NCI-H82 (cell line): Measurements from ENCODE around the gene TUBGCP5.

Experiments used
- DNase-seq: peaks from one replicate; lab custom pipeline; 2025; lab: John Stamatoyannopoulos, UW

The TUBGCP5 gene

DNA sequence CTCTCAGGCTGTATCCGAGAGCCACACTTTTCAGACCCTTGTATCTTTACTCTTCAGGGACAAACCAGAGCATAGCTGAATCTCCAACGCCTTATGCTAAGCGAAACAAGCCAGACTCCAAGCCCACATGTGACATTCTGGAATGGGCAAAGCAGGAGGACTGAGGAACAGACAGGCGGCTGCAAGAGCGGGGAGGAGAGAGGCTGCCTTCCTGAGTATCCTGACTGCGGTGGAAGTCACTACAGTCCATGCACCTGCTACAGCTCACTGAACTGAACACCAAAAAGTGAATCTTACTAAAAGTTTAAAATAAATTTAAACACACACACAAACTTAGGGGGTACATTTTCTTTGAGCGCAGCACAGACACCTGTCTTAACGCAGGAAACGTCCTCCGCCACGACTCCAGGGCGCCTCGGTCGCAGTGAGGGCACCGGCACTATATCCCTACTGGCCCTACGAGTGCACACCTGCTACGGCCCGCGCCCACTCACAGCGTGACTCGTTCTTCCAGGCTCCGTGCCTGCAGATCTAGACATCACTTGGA is 60.6 kb downstream of the TUBGCP5 start:
- peak; percentile 10 for DNase-seq

DNA sequence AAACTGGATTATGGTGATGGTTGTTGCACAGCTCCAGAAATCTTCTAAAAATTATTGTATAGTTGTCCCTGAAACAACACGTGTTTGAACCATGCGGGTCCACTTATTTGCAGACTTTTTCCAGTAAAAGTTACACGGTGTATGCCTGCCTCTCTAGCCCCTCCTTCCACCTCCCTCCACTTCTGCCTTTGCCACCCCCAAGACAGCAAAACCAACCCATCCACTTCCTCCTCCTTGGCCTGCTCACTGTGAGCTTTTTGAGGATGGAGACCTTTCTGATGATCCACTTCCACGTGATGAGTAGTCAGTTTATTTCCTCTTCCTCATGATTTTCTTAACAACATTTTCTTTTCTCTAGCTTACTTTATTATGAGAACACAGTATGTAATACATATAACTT is 64.6 kb downstream of the TUBGCP5 start:
- no peak for DNase-seq

DNA sequence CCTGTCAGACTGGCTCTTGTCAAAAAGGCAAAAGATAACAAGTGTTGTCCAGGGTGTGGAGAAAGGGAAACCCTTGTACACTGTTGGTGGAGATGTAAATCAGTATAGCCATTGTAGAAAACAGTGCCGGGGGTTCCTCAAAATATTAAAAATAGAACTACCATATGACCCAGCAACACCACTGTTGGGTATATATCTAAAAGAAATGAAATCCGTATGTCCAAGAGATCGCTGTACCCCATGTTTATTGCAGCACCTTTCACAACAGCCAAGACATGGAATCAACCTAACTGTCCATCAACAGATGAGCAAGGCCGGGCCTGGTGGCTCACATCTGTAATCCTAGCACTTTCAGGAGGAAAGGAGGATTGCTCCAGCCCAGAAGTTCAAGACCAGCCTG is 65.4 kb downstream of the TUBGCP5 start:
- DNase-seq: no peak

DNA sequence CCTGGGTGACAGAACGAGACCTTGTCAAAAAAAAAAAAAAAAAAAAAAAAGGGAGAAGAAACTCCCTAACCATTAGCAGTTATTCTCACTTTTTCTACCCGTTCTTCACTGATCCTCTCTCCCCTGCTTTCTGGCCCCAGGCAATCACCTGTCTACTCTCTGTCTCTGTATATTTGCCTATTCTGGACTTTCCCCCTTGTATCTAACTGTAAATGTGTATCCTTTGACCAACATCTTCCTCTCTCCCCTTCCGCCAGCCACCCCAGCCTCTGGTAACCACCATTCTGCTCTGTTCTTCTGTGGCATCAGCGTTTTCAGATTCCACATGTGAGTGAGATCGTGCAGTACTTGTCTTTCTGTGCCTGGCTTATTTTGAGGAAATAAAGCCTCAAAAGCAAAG is 66.1 kb downstream of the TUBGCP5 start:
- no peak for DNase-seq

DNA sequence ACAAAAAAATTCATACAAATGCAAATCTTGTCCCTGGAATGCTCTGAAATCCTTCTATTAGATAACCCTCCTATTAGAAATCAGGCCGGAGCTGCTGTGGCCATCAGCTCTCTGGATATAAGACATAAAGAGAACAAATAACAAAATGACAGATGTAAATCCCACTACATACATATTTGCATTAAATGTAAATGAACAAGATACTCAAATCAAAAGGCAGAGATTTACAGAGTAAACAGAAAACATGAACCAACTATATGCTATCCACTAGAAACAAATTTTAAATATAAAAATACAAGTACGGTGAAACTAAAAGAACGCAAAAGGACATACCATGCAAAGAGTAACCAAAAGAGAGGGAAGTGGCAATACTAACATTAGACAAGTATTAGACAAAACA is 69.9 kb downstream of the TUBGCP5 start:
- no peak for DNase-seq

DNA sequence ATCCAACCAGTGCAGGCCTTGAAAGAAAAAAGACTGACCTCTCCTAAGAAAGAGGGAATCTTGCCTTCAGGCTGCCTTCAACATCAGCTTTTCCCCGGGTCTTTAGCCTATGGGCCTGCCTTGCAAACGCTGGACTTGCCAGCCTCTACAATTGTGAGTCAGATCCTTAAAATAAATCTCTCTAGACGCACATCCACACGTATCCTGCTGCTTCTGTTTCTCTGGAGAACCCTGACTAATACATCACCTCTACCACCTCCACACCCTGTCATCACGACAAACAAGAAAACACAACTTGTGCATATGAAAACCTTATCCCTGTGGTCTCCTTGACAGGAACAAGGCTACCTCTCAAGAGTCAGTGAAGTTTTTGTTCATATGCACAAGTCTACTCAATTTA is 71.0 kb downstream of the TUBGCP5 start:
- DNase-seq: no peak

DNA sequence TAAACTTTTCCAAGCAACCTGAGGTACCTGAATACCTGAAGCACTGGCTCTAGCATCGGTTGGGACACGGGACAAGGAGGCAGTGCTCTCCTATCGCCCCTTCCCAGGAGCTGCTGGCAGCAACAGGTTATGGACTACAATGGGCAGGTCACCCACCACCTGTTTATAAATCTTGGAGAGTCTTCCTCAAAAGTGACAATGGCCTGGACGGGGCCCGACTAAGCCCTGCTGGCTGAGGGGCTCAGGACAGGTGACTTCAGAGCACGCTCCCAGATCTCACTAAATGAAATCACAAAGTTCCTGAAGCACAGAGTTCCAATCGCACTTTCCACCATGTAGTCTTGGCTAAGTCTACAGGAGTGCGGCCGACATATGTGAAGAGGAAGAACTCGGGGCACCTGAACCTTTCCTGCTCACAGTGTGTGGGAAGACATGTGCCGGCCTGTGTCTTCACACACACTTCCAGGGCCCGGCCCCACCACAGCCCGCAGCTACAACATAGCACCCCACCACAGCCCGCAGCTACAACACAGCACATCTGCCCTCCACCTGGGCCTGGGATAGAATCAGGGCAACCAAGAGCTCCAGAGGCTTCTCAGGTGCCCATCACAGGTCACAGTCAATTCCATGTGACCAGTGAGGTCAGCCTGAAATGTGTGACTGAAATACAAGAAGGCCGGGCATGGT is 72.1 kb downstream of the TUBGCP5 start:
- no peak for DNase-seq

DNA sequence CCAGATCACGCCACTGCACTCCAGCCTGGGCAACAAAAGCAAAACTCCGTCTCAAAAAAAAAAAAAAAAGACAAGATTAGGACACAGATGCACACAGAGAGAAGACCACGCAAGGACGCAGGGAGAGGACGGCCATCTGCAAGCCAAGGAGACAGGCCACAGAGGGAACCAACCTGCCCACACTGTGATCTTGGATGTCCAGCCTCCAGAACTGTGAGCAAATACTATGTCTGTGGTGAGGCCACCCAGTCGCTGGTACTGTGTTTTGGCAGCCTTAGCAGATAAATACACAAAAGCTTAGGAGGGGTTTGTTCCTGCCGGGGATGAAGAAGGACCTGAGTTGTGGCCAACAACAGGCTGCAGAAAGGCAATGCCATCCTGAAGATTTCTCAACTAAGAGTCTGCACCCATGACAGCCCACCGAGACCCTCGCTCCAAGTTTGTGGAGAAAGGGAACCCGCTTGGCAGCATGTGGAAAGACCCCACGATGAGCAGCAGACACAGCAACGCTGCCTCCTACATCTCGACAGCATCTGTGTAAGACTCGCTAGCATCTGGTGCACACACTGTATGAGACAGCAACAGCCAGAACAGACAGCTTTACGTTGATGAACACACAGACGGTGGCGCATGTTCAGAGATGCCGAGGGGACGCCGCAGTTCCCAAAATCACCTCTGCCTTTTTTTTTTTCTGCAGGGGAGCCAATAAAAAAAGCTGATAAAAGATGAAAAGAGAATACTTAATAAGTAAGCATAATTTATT is 72.9 kb downstream of the TUBGCP5 start:
- DNase-seq: no peak

DNA sequence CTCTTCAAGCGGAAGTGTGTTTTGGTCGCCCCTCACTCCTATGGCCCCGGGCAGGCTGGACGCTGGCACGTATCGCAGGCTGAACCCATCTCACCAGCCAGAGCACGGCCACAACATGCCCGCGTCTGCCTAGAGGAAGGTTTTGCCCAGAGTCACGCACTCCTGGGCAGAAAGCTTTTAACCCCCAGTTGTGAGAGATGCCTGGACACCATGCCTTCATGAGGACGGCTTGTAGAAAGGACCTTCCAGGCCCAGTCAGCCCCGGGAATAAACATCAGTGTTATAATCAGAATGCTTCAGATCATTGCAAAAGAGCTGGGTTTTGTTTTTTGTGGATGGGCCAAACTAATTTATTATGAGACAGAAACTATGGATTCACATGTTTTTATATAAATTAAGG is 75.7 kb downstream of the TUBGCP5 start:
- no peak for DNase-seq

DNA sequence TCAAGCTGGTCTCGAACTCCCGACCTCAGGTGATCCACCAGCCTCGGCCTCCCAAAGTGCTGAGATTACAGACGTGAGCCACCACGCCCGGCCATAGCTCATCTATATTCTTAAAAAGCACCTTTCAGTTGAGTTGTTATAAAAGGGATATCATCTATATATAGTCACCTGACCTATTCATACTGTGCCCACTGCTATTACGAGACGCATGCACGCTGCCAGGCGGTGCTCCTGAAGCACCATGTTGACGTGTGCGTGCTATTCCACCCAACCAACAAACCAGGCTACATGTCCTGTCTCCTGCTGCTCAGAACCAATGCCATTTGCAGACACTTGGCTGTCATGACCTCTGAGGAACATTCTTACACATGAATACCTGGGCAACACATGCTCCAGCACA is 76.8 kb downstream of the TUBGCP5 start:
- DNase-seq: no peak

DNA sequence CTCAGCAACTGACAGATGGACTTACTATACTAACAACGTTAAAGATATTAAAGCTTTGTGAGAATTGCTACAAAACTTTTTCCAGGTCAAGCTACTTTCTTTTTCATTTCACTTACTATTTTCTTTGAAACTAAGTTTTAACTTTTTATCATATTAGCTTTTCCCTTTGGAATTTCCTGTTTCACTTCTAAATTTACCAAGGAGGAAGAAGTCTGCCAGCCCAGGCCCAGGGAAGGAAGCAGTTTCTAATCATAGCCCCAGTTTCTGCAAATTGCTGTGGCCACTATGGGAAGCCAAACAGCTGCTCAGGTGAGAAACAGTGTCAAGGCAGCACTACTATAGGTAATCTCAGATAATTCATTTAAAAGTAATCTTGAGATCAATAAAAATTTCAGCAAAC is 77.6 kb downstream of the TUBGCP5 start:
- DNase-seq: no peak

DNA sequence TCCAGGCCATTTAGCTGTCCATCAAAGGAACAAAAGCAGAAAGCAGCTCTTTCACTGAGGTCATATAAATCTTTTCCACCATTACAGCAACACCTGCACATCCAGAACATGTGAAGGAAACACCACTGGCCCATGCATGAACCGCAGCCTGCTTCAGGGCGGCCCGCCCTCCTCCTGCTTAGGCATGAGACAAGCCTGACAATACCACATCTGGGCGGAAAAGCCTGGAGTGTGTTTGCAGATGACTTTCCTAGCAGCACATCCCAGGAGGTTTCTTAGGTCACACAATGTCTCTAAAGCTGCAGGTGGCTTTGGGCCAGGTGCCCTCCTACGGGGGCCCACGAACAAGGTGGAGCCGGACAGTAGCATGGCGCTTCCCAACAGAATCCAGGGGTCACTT is 78.8 kb downstream of the TUBGCP5 start:
- no peak for DNase-seq

DNA sequence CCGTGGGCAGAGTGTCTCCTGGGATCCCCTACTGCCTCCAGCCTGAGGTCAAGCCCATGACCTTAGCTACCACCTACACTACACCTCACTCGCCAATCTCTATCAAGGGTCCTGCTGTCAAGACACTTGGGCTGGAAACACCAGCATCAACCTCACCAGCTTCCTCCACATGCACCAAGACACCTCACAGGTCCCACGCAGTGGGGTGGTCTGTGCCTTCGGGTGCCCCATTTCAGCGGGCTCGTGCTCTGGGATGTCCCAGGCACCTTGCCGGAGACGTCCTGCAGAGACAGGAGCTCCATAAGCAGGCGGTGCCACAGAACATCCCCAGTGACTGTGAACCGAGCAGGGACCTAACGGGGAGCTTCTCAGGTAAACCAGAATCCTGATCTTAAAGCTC is 79.2 kb downstream of the TUBGCP5 start:
- no peak for DNase-seq

DNA sequence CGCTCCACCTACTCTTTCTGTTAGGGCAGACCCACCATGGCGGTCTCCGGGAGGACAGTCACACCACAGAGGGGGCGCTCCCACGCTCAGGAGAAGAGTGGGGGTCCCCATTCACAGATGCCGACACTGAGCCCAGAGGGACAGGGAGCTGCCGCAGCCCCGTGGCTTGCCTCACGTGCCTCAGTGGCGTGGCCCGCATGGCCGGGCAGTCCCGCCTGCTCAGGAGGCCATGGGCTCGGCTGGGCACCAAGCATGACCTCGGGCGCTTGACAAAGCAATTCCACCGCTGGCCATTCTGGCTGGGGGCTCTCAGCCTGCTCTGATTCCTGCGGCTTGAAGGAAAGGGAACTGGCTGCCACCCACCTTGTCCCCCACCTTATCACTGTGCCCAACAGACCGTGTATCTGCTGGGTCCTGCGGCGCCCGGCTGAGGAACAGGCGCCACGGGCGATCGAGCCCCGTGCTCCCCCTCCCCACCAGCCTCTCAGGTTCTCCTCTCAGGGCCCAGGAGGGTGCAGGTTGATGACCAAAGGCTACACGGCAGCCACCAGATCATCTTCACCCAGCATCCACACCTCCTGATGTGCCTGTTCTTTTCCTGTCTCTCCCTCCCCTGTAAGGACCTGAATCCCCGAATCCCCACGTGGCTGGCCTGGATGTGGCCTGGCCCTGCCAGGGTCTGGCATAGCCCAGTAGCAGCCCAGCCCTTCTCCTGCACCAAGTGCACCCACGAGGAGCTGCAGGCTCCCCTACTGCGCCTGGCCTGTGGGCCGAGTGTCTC is 79.9 kb downstream of the TUBGCP5 start:
- DNase-seq: no peak

DNA sequence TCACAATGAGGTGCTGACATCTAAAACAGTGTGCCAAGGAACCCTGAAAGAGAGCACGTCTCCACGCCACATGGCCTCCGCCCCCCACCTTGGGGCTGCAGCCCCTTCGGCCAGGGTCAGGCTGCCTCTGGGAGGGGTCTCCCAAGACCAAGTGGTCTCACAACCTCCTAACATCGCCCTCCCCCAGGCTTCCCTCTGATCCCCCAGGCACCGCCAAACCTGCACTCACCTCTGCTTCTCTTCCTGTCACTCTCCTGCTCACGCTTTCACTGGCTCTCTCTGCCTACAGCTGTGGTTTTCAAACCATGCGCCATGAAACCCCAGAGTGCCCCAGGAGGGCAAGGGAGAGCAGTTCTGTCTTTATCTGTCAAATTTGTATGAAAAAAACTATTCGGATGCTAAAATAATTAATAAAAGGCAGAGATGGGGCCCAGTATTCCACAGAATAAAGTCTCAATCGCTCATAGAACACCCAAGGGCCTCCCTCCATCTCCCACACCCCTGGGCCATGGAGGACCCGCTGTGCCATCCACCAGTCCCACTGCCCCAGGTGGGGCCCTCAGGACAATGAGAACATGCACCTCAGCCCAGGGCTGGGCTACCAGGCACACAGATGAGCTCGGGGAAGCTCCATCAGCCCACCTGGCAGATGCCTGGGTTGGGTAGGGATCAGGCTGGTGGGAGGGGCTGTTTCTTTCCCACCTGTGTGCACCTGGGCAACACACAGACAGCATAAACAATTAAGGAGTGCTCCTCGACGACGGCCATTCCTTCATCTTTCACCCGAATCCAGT is 80.7 kb downstream of the TUBGCP5 start:
- no peak for DNase-seq

DNA sequence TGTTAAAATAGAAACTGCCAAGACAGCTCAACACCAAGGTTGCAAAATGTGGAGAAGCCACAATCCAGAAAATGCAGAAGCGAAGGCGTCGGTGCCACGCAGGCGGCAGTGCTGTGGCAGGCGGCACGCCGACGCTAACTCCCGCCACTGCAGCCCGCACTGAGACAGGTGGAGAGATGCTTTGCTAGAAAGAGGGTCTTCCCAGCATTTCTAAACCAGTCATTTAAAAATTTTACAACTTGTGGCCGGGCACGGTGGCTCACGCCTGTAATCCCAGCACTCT is 82.5 kb downstream of the TUBGCP5 start:
- DNase-seq: no peak

DNA sequence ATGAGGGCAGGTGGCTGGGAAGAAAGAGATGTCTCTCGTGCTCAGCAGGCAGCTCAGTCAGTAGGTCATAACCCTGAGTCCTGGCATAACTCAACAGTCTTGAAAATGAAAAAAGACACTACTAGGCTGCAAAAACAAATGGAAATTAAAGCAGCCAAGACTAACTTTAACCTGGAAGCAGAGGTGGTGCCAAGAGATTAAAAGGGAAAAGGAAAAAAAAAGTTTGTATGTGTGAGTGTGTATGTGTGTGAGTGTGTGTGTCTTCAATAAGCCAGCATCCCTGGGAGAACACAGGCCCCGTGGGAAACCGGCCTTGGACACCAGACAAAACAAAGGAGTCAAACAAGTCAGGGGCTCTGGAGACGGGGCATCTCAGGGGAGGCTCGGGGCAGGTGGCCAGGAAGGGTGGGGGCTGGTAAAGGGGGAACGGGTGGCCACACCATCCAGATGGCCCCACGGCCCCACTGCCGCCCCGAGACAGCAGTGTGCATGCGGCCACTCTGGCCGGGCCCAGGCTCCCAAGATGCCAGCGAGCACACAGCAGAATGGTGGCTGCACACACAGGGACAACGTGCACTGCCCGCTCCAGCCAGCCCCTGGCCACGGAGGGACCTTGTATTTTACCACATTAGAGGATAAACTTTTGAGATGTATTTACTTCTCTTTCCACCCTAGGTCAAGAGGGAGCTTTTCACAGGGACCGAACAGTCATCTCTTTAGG is 83.0 kb downstream of the TUBGCP5 start:
- DNase-seq: no peak

DNA sequence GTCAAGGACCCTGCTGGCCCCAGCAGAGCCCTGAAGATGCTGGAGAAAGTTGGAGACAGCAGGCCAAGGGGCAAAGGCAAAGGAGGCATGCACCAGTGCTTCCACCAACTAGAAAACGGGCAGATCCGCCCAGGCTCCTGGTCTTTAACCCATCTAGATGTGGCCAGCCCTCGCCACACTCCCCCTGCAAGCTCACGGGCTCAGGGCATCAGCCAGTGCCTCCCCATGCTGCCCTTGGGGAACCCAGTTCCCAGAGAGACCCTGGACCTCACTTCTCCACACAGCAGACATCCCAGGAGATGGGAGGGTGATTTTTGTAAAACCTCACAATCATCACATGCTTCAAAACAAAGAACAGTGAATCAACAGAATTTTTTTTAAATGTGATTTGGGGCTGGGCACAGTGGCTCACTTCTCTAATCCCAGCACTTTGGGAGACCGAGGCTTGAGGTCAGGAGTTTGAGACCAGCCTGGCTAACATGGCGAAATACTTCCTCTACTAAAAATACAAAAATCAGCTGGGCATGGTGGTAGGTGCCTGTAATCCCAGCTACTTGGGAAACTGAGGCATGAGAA is 83.7 kb downstream of the TUBGCP5 start:
- DNase-seq: no peak

DNA sequence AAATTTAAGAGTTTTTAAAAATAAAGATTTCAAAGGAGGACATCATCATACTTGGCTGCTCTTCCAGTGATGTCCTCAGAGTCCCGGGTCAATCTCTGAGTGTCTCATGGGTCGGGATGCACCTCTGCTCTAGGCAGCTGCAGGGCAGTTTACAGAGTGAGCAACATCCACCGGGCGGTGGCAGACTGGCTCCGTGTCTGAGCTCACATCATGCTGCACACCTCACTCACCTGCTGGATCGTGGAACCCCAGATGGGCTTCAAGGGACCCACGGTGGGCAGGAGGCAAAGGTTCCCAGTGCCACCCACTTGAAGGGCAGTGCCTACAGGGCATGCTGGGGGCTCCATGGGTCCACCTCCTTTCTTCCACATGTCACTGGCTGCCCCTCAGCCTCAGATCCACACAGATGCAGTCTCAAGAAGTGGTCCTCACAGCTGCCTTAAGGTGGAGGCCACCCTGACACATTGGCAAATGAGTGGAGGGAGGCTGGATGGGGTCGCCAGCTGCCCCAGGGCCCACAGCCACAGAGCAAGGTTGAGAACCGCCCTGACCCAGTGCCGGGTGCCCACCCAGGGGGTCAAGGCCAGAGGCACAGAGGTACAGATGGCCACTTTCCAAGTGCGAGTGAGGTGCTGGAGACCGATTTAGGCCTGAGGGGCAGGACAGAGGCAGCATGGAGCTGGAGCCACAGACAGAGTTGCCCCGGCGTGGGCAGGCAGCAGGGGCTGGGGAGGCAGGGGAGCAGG is 84.4 kb downstream of the TUBGCP5 start:
- no peak for DNase-seq

DNA sequence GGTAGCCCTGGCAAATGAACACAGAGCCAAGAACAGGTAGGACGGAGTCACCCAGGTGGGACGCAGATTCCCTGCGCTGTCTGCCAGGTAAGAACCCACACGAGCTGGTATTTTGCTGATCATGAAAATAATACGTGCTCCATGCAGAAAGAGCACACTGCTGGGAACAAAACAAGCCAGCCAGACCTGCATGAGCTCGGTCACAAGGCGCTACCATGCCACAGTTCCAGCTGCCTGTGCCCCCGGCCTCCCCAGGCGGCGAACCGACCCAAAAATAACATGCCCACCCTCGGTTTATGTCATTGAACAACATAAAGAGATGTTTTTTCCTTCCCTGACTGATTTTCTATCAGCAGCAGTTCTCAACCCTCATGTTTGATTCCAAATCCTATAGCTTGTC is 85.0 kb downstream of the TUBGCP5 start:
- no peak for DNase-seq
